Lower leg skin (tissue), 3 donors: ENCODE measurements around the gene ZMYM5.

Experiments used
- POLR2A ChIP-seq, 2 donors: fragments of 450-650 bp; IDR thresholded peaks; one replicate each; pipeline ENCODE4 v1.6.1; 2016 to 2017; ENCODE audit warnings: antibody characterized with exemption in 2 of 2, mild to moderate bottlenecking in 1 of 2, moderate library complexity in 1 of 2
- TF ChIP-seq, protein P1 (sequence below), 3 donors: fragments of 450-650 bp; IDR thresholded peaks; one replicate each; pipeline ENCODE4 v1.5.1; 2016; ENCODE audit warnings: antibody characterized with exemption in 3 of 3, mild to moderate bottlenecking in 3 of 3, moderate library complexity in 2 of 3

DNA sequence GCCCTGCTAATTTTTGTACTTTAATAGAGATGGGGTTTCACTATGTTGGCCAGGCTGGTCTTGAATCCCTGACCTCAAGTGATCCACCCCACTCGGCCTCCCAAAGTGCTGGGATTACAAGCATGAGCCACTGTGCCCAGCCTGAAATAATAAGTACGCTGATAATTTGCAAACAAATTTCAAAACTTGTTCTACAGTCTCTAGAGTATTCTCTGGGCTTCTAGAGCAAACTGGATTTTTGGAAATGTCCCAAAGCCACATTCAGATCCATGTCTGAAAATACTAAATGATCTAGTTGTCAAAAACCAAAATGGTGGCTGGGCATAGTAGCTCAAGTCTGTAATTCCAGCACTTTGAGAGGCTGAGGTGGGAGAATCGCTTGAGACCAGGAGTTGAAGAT is 40.8 kb downstream of the ZMYM5 start:
- TF ChIP-seq, protein P1, sequence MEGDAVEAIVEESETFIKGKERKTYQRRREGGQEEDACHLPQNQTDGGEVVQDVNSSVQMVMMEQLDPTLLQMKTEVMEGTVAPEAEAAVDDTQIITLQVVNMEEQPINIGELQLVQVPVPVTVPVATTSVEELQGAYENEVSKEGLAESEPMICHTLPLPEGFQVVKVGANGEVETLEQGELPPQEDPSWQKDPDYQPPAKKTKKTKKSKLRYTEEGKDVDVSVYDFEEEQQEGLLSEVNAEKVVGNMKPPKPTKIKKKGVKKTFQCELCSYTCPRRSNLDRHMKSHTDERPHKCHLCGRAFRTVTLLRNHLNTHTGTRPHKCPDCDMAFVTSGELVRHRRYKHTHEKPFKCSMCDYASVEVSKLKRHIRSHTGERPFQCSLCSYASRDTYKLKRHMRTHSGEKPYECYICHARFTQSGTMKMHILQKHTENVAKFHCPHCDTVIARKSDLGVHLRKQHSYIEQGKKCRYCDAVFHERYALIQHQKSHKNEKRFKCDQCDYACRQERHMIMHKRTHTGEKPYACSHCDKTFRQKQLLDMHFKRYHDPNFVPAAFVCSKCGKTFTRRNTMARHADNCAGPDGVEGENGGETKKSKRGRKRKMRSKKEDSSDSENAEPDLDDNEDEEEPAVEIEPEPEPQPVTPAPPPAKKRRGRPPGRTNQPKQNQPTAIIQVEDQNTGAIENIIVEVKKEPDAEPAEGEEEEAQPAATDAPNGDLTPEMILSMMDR (IDR thresholded peaks at IDR 0.05) = no peak
- TF ChIP-seq POLR2A (IDR thresholded peaks at IDR 0.05) = no peak
